Vagina (tissue), 2 donors: Measurements from ENCODE around the gene TTL. TPM values are rescaled to one million over a fixed set of nuclear protein-coding genes. Genes with fewer than 3 reads are reported as not detected.
"Not testable (repeated sequence)": the region's sequence is repeated elsewhere in the genome, so short reads cannot be mapped to it uniquely, and the experiment has no call there.

ENCODE experiments used
- DNase-seq, 2 donors: peaks; one replicate each; pipeline ENCODE4 v3.0.0-alpha.2; 2017; ENCODE audit errors: extremely low spot score in 2 of 2
- H3K27ac ChIP-seq: fragments of 200-600 bp; sonication (generic); one replicate; pipeline ENCODE4 v1.5.1; 2019
- H3K27me3 ChIP-seq: fragments of 200-600 bp; sonication (generic); one replicate; pipeline ENCODE4 v1.5.1; 2019
- H3K36me3 ChIP-seq, 2 donors: fragments of 200-600 bp; sonication (generic); one replicate each; pipeline ENCODE4 v1.5.1; 2017 to 2019
- H3K4me1 ChIP-seq: fragments of 200-600 bp; sonication (generic); one replicate; pipeline ENCODE4 v1.5.1; 2019
- H3K4me3 ChIP-seq, 2 donors: fragments of 200-600 bp; sonication (generic); 1 replicate in 1 of 2; 2 replicates in 1 of 2; pipeline ENCODE4 v1.5.1; 2016 to 2019
- H3K9me3 ChIP-seq: fragments of 200-600 bp; sonication (generic); one replicate; pipeline ENCODE4 v1.5.1; 2019
- POLR2A ChIP-seq, 2 donors: fragments of 450-650 bp; IDR thresholded peaks; one replicate each; pipeline ENCODE4 v1.6.1; 2017; ENCODE audit warnings: antibody characterized with exemption in 2 of 2, mild to moderate bottlenecking in 2 of 2, moderate library complexity in 2 of 2
- POLR2AphosphoS5 ChIP-seq, 2 donors: sonication (generic); formaldehyde crosslinking; IDR thresholded peaks; one replicate each; pipeline ENCODE4 v1.9.0; 2017; ENCODE audit warnings: antibody characterized with exemption in 2 of 2, mild to moderate bottlenecking in 2 of 2, low read depth in 1 of 2; ENCODE audit not compliant: insufficient read depth in 1 of 2
- intact Hi-C: fragments of 100-400 bp; cut with DNase I; formaldehyde crosslinking; loops from one replicate; pipeline ENCODE4 v1.15.1; 2023
- total RNA-seq: library from RNA; depleted of rRNA; stranded (reverse); fragments of >200 nt; gene quantifications from one replicate; pipeline ENCODE4 v1.2.3, GENCODE V29; 2016
- TF ChIP-seq, protein P1 (sequence below), 3 experiments: fragments of 450-650 bp in 2 of 3; fragments of 200-600 bp in 1 of 3; sonication (generic) in 1 of 3; IDR thresholded peaks; one replicate each; pipeline ENCODE4 v1.5.1; 2017 to 2019; ENCODE audit warnings: antibody characterized with exemption in 3 of 3, mild to moderate bottlenecking in 2 of 3, moderate library complexity in 2 of 3

The TTL gene
- total RNA-seq, 1 donor from 2014 or later: 11.0 TPM

DNA sequence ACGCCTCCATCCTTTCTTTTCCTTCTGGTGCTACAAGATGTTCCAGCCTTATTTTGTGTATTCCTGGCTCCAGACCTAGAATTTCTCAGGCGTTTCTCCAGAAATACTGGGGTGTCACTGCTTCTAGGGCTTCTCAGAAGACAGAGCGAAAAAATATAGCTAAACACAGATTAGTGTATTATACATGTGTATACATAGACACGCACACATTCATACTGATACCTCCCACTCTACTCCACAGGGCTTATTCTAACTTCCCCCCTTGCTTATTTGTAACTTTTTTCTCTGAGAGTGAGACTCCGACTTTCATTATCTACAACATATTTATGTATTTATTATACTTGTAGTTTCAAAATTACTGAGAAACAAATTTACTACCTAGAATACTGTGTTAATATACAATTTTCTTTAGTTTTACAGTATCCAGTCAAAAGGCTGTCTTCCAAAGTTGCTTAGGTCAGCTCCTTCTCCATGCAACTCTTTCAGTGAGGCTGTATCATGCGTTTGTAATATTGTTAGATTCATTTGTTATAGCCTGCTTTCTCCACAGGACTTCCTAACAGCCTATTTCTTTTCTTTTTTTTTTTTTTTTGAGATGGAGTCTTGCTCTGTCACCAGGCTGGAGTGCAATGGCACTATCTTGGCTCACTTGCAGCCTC, 43.2 kb upstream of the TTL start:
- not testable (repeated sequence) for H3K9me3 ChIP-seq, H3K36me3 ChIP-seq, H3K4me3 ChIP-seq, H3K27ac ChIP-seq, H3K4me1 ChIP-seq, DNase-seq, H3K27me3 ChIP-seq
- intact Hi-C loops: loop anchor here (10.0 kb wide), 1 partner anchor 184 kb away; the partner anchor contains the start of gene ZC3H8

DNA sequence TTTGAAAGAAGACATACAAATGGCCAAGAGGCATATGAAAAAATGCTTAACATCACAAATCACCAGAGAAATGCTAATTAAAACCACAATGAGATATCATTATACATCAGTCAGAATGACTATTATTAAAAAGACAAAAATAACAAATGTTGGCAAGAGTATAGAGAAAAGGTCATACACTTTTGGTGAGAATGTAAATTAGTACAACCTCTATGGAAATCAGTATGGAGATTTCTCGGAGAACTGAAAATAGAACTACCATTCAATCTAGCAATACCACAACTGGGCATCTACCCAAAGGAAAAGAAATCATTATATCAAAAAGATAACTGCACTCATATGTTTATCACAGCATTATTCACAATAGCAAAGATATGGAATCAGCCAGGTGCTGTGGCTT, 37.7 kb upstream of the TTL start:
- H3K36me3 ChIP-seq, H3K27ac ChIP-seq, H3K9me3 ChIP-seq, DNase-seq, intact Hi-C loops, H3K4me3 ChIP-seq, H3K27me3 ChIP-seq, H3K4me1 ChIP-seq: not testable (repeated sequence)

DNA sequence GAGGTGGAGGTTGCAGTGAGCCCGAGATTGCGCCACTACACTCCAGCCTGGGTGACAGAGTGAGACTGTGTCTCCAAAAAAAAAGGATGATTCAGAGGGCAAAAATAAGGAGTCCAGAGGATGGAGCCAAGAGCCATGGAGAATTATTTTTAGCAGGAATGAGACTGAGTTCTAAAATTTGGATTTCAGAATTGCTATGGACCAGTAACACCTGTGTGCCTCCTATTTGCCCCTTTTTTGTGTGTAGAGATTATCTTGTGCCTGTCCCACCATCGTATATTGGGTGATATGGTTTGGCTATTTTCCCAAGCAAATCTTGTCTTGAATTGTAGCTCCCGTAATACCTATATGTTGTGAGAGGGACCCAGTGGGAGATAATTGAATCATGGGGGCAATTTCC, 32.1 kb upstream of the TTL start:
- TF ChIP-seq POLR2A (IDR thresholded peaks at IDR 0.05) (no peak), POLR2AphosphoS5 (IDR thresholded peaks at IDR 0.05; ENCODE audit: insufficient read depth in 1 of 2, low read depth in 1 of 2) (no peak)
- TF ChIP-seq, protein P1, sequence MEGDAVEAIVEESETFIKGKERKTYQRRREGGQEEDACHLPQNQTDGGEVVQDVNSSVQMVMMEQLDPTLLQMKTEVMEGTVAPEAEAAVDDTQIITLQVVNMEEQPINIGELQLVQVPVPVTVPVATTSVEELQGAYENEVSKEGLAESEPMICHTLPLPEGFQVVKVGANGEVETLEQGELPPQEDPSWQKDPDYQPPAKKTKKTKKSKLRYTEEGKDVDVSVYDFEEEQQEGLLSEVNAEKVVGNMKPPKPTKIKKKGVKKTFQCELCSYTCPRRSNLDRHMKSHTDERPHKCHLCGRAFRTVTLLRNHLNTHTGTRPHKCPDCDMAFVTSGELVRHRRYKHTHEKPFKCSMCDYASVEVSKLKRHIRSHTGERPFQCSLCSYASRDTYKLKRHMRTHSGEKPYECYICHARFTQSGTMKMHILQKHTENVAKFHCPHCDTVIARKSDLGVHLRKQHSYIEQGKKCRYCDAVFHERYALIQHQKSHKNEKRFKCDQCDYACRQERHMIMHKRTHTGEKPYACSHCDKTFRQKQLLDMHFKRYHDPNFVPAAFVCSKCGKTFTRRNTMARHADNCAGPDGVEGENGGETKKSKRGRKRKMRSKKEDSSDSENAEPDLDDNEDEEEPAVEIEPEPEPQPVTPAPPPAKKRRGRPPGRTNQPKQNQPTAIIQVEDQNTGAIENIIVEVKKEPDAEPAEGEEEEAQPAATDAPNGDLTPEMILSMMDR (IDR thresholded peaks at IDR 0.05): no peak
- H3K36me3 ChIP-seq: no peaks in the 10 kb centered on the region
- no peaks in the 10 kb centered on the region for H3K9me3 ChIP-seq
- no peaks in the 10 kb centered on the region for H3K4me1 ChIP-seq
- no peak overlapping the region for H3K27ac ChIP-seq
- DNase-seq: no peak
- H3K27me3 ChIP-seq: no peaks in the 10 kb centered on the region
- intact Hi-C loops: no loop called here
- H3K4me3 ChIP-seq: no peak overlapping the region

DNA sequence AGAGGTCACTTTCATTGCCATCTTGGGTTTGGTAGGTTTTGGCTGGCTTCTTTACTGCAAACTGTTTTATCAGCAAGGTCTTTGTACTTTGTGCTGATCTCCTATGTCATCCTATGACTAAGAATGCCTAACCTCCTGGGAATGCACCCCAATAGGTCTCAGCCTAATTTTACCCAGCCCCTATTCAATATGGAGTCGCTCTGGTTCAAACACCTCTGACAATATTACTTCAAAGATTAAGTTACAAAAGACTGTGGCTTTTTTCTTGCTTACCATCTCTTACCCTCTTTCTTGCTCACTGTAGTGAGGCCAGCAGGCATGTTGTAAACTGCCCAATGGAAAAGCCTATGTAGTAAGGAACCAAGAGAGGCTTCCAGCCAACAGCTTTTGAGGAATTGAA, 30.6 kb upstream of the TTL start:
- Histone ChIP-seq H3K4me1 (no peaks in the 10 kb centered on the region), H3K27me3 (no peaks in the 10 kb centered on the region), H3K36me3 (no peaks in the 10 kb centered on the region), H3K4me3 (no peak overlapping the region), H3K27ac (no peak overlapping the region), H3K9me3 (no peaks in the 10 kb centered on the region)
- no peak for DNase-seq
- intact Hi-C loops: no loop called here
- TF ChIP-seq POLR2AphosphoS5 (IDR thresholded peaks at IDR 0.05; ENCODE audit: insufficient read depth in 1 of 2, low read depth in 1 of 2) (no peak), POLR2A (IDR thresholded peaks at IDR 0.05) (no peak)
- TF ChIP-seq, protein P1 (IDR thresholded peaks at IDR 0.05): no peak

DNA sequence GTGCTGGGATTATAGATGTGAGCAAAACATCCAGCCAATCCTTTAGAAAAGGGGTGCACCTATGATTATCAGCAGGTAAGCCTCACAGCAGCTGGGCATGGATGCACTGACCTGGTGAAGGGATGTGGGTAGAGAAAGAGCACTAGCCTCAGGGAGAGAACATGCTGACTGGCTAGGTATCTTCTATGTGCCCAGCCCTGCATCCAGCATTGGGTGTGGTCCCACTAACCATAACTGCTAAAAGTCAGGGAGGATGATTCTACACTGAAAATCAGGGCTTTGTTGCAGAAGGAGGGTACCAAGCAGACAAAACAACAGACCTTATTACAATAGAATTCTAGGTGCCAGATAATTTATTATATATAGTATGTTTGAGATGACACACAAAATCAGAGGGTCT, 27.4 kb upstream of the TTL start:
- H3K27ac ChIP-seq: no peak overlapping the region
- no peaks in the 10 kb centered on the region for H3K9me3 ChIP-seq
- no peaks in the 10 kb centered on the region for H3K36me3 ChIP-seq
- H3K4me3 ChIP-seq: no peak overlapping the region
- TF ChIP-seq POLR2AphosphoS5 (IDR thresholded peaks at IDR 0.05; ENCODE audit: insufficient read depth in 1 of 2, low read depth in 1 of 2) (no peak), POLR2A (IDR thresholded peaks at IDR 0.05) (no peak)
- TF ChIP-seq, protein P1 (IDR thresholded peaks at IDR 0.05): no peak
- DNase-seq: no peak
- no peaks in the 10 kb centered on the region for H3K4me1 ChIP-seq
- intact Hi-C loops: no loop called here
- H3K27me3 ChIP-seq: no peaks in the 10 kb centered on the region

DNA sequence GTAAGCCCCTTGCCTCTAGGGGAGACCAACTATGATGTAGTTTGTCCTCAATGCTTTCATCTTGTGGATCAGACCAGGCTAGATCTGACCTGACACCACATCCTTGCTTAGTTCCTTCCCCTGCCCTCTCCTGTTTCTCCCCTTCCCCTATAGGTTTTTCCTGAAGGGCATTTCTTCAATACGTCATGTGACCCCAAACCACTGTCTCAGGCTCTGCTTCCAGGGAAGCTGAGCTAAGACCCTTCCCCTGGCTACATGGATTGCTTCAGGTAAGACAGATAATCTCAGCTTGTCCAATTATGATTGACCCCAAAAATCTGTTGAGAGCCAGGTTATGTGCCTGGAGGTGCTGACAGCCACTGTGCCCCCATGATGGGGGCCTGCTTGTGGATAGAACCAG, 22.6 kb upstream of the TTL start:
- Histone ChIP-seq H3K27me3 (no peaks in the 10 kb centered on the region), H3K4me1 (no peaks in the 10 kb centered on the region), H3K27ac (no peak overlapping the region), H3K9me3 (no peaks in the 10 kb centered on the region), H3K36me3 (no peaks in the 10 kb centered on the region), H3K4me3 (no peak overlapping the region)
- intact Hi-C loops: no loop called here
- peak in 1 of 2 donors; percentile 62 for DNase-seq
- no peak for TF ChIP-seq POLR2A (IDR thresholded peaks at IDR 0.05)
- TF ChIP-seq POLR2AphosphoS5 (IDR thresholded peaks at IDR 0.05; ENCODE audit: insufficient read depth in 1 of 2, low read depth in 1 of 2): no peak
- TF ChIP-seq, protein P1 (IDR thresholded peaks at IDR 0.05): no peak
